WTC11 (cell line): ENCODE data around the gene NES. TPM values are rescaled to one million over a fixed set of nuclear protein-coding genes. Genes with fewer than 3 reads are reported as not detected.

Experiments used
- ATAC-seq: fragments of 200-7000 bp; cut with Tn5 transposase; 2 replicates; pipeline ENCODE4 v1.10.0; 2021; ENCODE audit warnings: mild to moderate bottlenecking, moderate library complexity
- CTCF ChIA-PET: fragments of 300-600 bp; sonication (Branson Sonifier 250); formaldehyde crosslinking; loops from one replicate; lab custom pipeline; 2021; ENCODE audit warnings: antibody characterized with exemption; lab: Charles Lee
- POLR2A ChIA-PET: fragments of 350-600 bp; sonication (Branson Sonifier 250); formaldehyde crosslinking; loops from one replicate; lab custom pipeline; 2021; ENCODE audit warnings: antibody characterized with exemption; lab: Charles Lee
- DNase-seq: peaks from one replicate; pipeline ENCODE4 v3.0.0; 2021; ENCODE audit warnings: low spot score
- H3K27ac Mint-ChIP-seq: 2 replicates; pipeline ENCODE4 v1.8.0; 2021; ENCODE audit warnings: mixed read lengths
- H3K27me3 Mint-ChIP-seq: 2 replicates; pipeline ENCODE4 v1.8.0; 2021; ENCODE audit warnings: low read depth, mild to moderate bottlenecking, moderate library complexity, mixed read lengths
- H3K36me3 Mint-ChIP-seq: 2 replicates; pipeline ENCODE4 v1.8.0; 2021; ENCODE audit warnings: mixed read lengths
- H3K4me1 Mint-ChIP-seq: 2 replicates; pipeline ENCODE4 v1.8.0; 2022; ENCODE audit warnings: mixed read lengths
- H3K4me3 Mint-ChIP-seq: 2 replicates; pipeline ENCODE4 v1.8.0; 2021; ENCODE audit warnings: mild to moderate bottlenecking, moderate library complexity, mixed read lengths
- H3K9me3 Mint-ChIP-seq: 2 replicates; pipeline ENCODE4 v1.8.0; 2021; ENCODE audit warnings: mixed read lengths
- E2F5 ChIP-seq: sonication (generic); formaldehyde crosslinking; IDR thresholded peaks from 2 replicates; pipeline ENCODE4 v1.8.1; 2022; ENCODE audit warnings: mild to moderate bottlenecking, moderate library complexity, missing genetic modification reagents
- FOXP4 ChIP-seq: sonication (generic); formaldehyde crosslinking; IDR thresholded peaks from 2 replicates; pipeline ENCODE4 v1.8.0; 2022; ENCODE audit warnings: mild to moderate bottlenecking, missing genetic modification reagents
- HMGA2 ChIP-seq: fragments of 250-450 bp; sonication (Bioruptor Pico); IDR thresholded peaks from 2 replicates; pipeline ENCODE4 v1.4.0; 2021; ENCODE audit warnings: mild to moderate bottlenecking, moderate library complexity
- NFATC4 ChIP-seq: fragments of 250-450 bp; sonication (Bioruptor Pico); IDR thresholded peaks from 2 replicates; pipeline ENCODE4 v1.9.0; 2021; ENCODE audit warnings: mild to moderate bottlenecking
- NFE2L1 ChIP-seq: sonication (generic); formaldehyde crosslinking; IDR thresholded peaks from 2 replicates; pipeline ENCODE4 v1.8.1; 2023; ENCODE audit warnings: missing genetic modification reagents
- NR2C2 ChIP-seq: sonication (generic); formaldehyde crosslinking; IDR thresholded peaks from 2 replicates; pipeline ENCODE4 v1.8.0; 2022; ENCODE audit warnings: mild to moderate bottlenecking, missing genetic modification reagents
- RELA ChIP-seq: sonication (generic); formaldehyde crosslinking; IDR thresholded peaks from 2 replicates; pipeline ENCODE4 v1.8.1; 2022; ENCODE audit warnings: missing genetic modification reagents, mild to moderate bottlenecking, borderline replicate concordance
- SOX15 ChIP-seq: fragments of 250-450 bp; sonication (Bioruptor Pico); IDR thresholded peaks from 2 replicates; pipeline ENCODE4 v1.9.0; 2021; ENCODE audit warnings: mild to moderate bottlenecking
- TCF7 ChIP-seq: sonication (generic); formaldehyde crosslinking; IDR thresholded peaks from 2 replicates; pipeline ENCODE4 v1.8.0; 2022; ENCODE audit warnings: mild to moderate bottlenecking, low read depth, missing genetic modification reagents, moderate library complexity
- ZBTB21 ChIP-seq: sonication (generic); formaldehyde crosslinking; IDR thresholded peaks from 2 replicates; pipeline ENCODE4 v1.8.1; 2023; ENCODE audit warnings: mild to moderate bottlenecking, missing genetic modification reagents, borderline replicate concordance
- ZNF263 ChIP-seq: sonication (generic); formaldehyde crosslinking; IDR thresholded peaks from 2 replicates; pipeline ENCODE4 v1.8.1; 2022; ENCODE audit warnings: low read depth, mild to moderate bottlenecking, moderate library complexity, missing genetic modification reagents
- ZNF512 ChIP-seq: sonication (generic); formaldehyde crosslinking; IDR thresholded peaks from 2 replicates; pipeline ENCODE4 v1.8.1; 2022; ENCODE audit warnings: missing genetic modification reagents, borderline replicate concordance
- total RNA-seq: library from RNA; stranded (reverse); gene quantifications from 3 replicates; pipeline ENCODE4 v1.2.3, GENCODE V29; 2021
- TF ChIP-seq, protein P1 (sequence below): sonication (generic); formaldehyde crosslinking; IDR thresholded peaks from 2 replicates; pipeline ENCODE4 v1.8.0; 2023; ENCODE audit warnings: missing genetic modification reagents
- TF ChIP-seq, protein P2 (sequence below): sonication (generic); formaldehyde crosslinking; IDR thresholded peaks from 2 replicates; pipeline ENCODE4 v1.8.1; 2023; ENCODE audit warnings: mild to moderate bottlenecking, missing genetic modification reagents
- TF ChIP-seq, protein P3 (sequence below): fragments of 250-450 bp; sonication (Bioruptor Pico); IDR thresholded peaks from 2 replicates; pipeline ENCODE4 v2.1.2; 2022; ENCODE audit warnings: mild to moderate bottlenecking, moderate library complexity

The NES gene
- total RNA-seq, 1 experiment from 2014 or later = 127 TPM

- Mint-ChIP-seq H3K27ac (peak overlapping the region; percentile 98), H3K36me3 (no peaks in the 10 kb centered on the region), H3K4me1 (peaks cover 62% of the 10 kb centered on the region), H3K9me3 (no peaks in the 10 kb centered on the region), H3K27me3 (peaks cover 7% of the 10 kb centered on the region; the same call in 1 of the 2 replicates), H3K4me3 (peak overlapping the region; percentile 62)
- ChIA-PET POLR2A (interaction anchor here (0.9 to 8.0 kb wide), 7 partner anchors 11 to 60 kb away, joined by 4 to 195 read pairs (median 10); partner anchors contain the start of genes CRABP2, HDGF, ISG20L2 and METTL25B), CTCF (interaction anchor here (0.6 to 17.1 kb wide), 17 partner anchors 14 to 714 kb away, joined by 3 to 1553 read pairs (median 38); partner anchors contain the start of genes ARHGEF2, CRABP2, HDGF and INSRR)
- TF ChIP-seq NFE2L1 (CRISPR knock-in tag) = no peak
- peak; percentile 63; the same call in 1 of the 2 replicates for TF ChIP-seq ZNF263 (CRISPR knock-in tag)
- no peak for DNase-seq
- ATAC-seq = peak; percentile 5
These were observed 14.6 kb upstream of the NES start for GRCh38 chr1:156691665-156692440.

DNA sequence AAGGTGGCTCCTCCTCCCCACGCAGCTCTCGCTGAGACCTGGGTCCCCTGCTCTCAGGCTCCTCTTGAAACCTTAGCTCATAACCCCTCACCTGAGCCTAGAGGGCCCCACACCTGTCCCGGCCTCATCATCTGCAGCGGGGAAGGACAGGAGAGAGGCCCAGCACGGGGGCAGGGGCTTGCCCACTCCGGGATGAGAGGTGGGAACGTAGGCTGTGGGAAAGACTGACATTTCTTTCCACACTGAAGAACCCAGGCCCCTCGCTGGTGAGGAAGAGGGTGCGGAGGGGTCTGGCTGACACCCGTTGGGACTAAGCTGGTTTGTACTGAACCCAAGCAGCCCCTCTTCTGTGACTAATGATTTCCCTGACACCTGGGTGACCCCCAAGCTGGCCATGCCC is 14.0 kb upstream of the NES start:
- Mint-ChIP-seq H3K4me3 (peak overlapping the region; percentile 74), H3K27me3 (peaks cover 7% of the 10 kb centered on the region; the same call in 1 of the 2 replicates), H3K4me1 (peaks cover 59% of the 10 kb centered on the region), H3K9me3 (no peaks in the 10 kb centered on the region), H3K36me3 (no peaks in the 10 kb centered on the region), H3K27ac (peak overlapping the region; percentile 98; the same call in 1 of the 2 replicates)
- ChIA-PET POLR2A (interaction anchor here (0.9 to 8.0 kb wide), 9 partner anchors 9 to 61 kb away, joined by 4 to 195 read pairs (median 7); partner anchors contain the start of genes CRABP2, HDGF, ISG20L2 and METTL25B), CTCF (interaction anchor here (0.6 to 17.1 kb wide), 20 partner anchors 13 to 713 kb away, joined by 3 to 1553 read pairs (median 26); partner anchors contain the start of genes ARHGEF2, BCAN, CRABP2 and HDGF)
- ATAC-seq (no peak), DNase-seq (no peak)
- TF ChIP-seq, protein P1, sequence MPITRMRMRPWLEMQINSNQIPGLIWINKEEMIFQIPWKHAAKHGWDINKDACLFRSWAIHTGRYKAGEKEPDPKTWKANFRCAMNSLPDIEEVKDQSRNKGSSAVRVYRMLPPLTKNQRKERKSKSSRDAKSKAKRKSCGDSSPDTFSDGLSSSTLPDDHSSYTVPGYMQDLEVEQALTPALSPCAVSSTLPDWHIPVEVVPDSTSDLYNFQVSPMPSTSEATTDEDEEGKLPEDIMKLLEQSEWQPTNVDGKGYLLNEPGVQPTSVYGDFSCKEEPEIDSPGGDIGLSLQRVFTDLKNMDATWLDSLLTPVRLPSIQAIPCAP (CRISPR knock-in tag) = no peak
- TF ChIP-seq, protein P2, sequence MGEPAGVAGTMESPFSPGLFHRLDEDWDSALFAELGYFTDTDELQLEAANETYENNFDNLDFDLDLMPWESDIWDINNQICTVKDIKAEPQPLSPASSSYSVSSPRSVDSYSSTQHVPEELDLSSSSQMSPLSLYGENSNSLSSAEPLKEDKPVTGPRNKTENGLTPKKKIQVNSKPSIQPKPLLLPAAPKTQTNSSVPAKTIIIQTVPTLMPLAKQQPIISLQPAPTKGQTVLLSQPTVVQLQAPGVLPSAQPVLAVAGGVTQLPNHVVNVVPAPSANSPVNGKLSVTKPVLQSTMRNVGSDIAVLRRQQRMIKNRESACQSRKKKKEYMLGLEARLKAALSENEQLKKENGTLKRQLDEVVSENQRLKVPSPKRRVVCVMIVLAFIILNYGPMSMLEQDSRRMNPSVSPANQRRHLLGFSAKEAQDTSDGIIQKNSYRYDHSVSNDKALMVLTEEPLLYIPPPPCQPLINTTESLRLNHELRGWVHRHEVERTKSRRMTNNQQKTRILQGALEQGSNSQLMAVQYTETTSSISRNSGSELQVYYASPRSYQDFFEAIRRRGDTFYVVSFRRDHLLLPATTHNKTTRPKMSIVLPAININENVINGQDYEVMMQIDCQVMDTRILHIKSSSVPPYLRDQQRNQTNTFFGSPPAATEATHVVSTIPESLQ = no peak
- TF ChIP-seq NR2C2 = no peak
- TF ChIP-seq NFATC4 (CRISPR knock-in tag) = no peak
- TF ChIP-seq TCF7 (CRISPR knock-in tag) = no peak
- no peak for TF ChIP-seq RELA (CRISPR knock-in tag)
- no peak for TF ChIP-seq ZBTB21 (CRISPR knock-in tag)
- no peak for TF ChIP-seq HMGA2 (CRISPR knock-in tag)
- no peak for TF ChIP-seq ZNF512 (CRISPR knock-in tag)
- TF ChIP-seq, protein P3, sequence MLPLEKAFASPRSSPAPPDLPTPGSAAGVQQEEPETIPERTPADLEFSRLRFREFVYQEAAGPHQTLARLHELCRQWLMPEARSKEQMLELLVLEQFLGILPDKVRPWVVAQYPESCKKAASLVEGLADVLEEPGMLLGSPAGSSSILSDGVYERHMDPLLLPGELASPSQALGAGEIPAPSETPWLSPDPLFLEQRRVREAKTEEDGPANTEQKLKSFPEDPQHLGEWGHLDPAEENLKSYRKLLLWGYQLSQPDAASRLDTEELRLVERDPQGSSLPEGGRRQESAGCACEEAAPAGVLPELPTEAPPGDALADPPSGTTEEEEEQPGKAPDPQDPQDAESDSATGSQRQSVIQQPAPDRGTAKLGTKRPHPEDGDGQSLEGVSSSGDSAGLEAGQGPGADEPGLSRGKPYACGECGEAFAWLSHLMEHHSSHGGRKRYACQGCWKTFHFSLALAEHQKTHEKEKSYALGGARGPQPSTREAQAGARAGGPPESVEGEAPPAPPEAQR (CRISPR knock-in tag) = no peak
- no peak for TF ChIP-seq FOXP4 (CRISPR knock-in tag)
- no peak for TF ChIP-seq E2F5 (CRISPR knock-in tag)
- no peak for TF ChIP-seq SOX15 (CRISPR knock-in tag)
